Parathyroid adenoma (tissue), 2 donors: ENCODE data around the gene CADPS2.
A peak's percentile ranks its signal among the peaks of the same experiment; 100 is the strongest.

ENCODE experiments used
- H2AFZ ChIP-seq: fragments of 300-600 bp; sonication (generic); one replicate; pipeline ENCODE4 v1.7.0; 2017; ENCODE audit warnings: antibody characterized with exemption, mild to moderate bottlenecking
- H3K27ac ChIP-seq: fragments of 300-600 bp; sonication (generic); one replicate; pipeline ENCODE4 v1.7.0; 2017
- H3K27me3 ChIP-seq: fragments of 300-600 bp; sonication (generic); one replicate; pipeline ENCODE4 v1.7.0; 2017; ENCODE audit warnings: low read length; ENCODE audit not compliant: control insufficient read depth, insufficient read depth
- H3K36me3 ChIP-seq: fragments of 300-600 bp; sonication (generic); one replicate; pipeline ENCODE4 v1.7.0; 2017; ENCODE audit warnings: low read length; ENCODE audit not compliant: control insufficient read depth, insufficient read depth
- H3K4me1 ChIP-seq: fragments of 300-600 bp; sonication (generic); one replicate; pipeline ENCODE4 v1.7.0; 2017; ENCODE audit warnings: control low read depth
- H3K4me2 ChIP-seq: fragments of 300-600 bp; sonication (generic); one replicate; pipeline ENCODE4 v1.7.0; 2017; ENCODE audit warnings: low read length
- H3K4me3 ChIP-seq: fragments of 300-600 bp; sonication (generic); one replicate; pipeline ENCODE4 v1.7.0; 2017; ENCODE audit warnings: low read depth, low read length
- H3K79me2 ChIP-seq: fragments of 300-600 bp; sonication (generic); one replicate; pipeline ENCODE4 v1.7.0; 2017; ENCODE audit warnings: control low read depth
- H3K9ac ChIP-seq: fragments of 300-600 bp; sonication (generic); one replicate; pipeline ENCODE4 v1.7.0; 2017; ENCODE audit warnings: mild to moderate bottlenecking
- H3K9me3 ChIP-seq: fragments of 300-600 bp; sonication (generic); one replicate; pipeline ENCODE4 v1.7.0; 2017; ENCODE audit warnings: low read length; ENCODE audit not compliant: control insufficient read depth
- CTCF ChIP-seq: fragments of 300-600 bp; sonication (generic); IDR thresholded peaks from one replicate; pipeline ENCODE4 v1.7.0; 2017; ENCODE audit warnings: antibody characterized with exemption, mild to moderate bottlenecking
- donor health status: primary hyperparathyroidism.

The CADPS2 gene

GRCh38 chr7:122887848-122888247 lies 1.6 kb upstream of the CADPS2 start:
- Histone ChIP-seq H3K4me1 (no peaks in the 10 kb centered on the region), H3K79me2 (no peaks in the 10 kb centered on the region), H2AFZ (no peak overlapping the region), H3K9ac (no peak overlapping the region), H3K27ac (no peak overlapping the region), H3K27me3 (no peaks in the 10 kb centered on the region), H3K4me2 (no peak overlapping the region), H3K36me3 (no peaks in the 10 kb centered on the region), H3K4me3 (no peak overlapping the region), H3K9me3 (no peaks in the 10 kb centered on the region)
- no peak for TF ChIP-seq CTCF

GRCh38 chr7:122887198-122887597 lies 938 bp upstream of the CADPS2 start:
- no peak overlapping the region for H3K27ac ChIP-seq
- H3K4me1 ChIP-seq = no peaks in the 10 kb centered on the region
- no peak overlapping the region for H3K9ac ChIP-seq
- no peak for TF ChIP-seq CTCF
- no peaks in the 10 kb centered on the region for H3K27me3 ChIP-seq
- H3K9me3 ChIP-seq = no peaks in the 10 kb centered on the region
- H3K4me3 ChIP-seq = peak overlapping the region; percentile 65
- peak overlapping the region; percentile 65 for H2AFZ ChIP-seq
- H3K79me2 ChIP-seq = no peaks in the 10 kb centered on the region
- peak overlapping the region; percentile 92 for H3K4me2 ChIP-seq
- no peaks in the 10 kb centered on the region for H3K36me3 ChIP-seq

GRCh38 chr7:122885583-122886356 lies 490 bp downstream of the CADPS2 start:
- Histone ChIP-seq H3K79me2 (no peaks in the 10 kb centered on the region), H3K9me3 (no peaks in the 10 kb centered on the region), H3K27me3 (no peaks in the 10 kb centered on the region), H3K36me3 (no peaks in the 10 kb centered on the region), H3K9ac (no peak overlapping the region), H3K4me3 (peak overlapping the region; percentile 65), H3K27ac (peak overlapping the region; percentile 29), H3K4me2 (peak overlapping the region; percentile 92), H2AFZ (peak overlapping the region; percentile 65), H3K4me1 (no peaks in the 10 kb centered on the region)
- TF ChIP-seq CTCF = no peak

- H3K4me2 ChIP-seq = no peak overlapping the region
- H3K9ac ChIP-seq = no peak overlapping the region
- TF ChIP-seq CTCF = no peak
- H2AFZ ChIP-seq = no peak overlapping the region
- H3K9me3 ChIP-seq = no peaks in the 10 kb centered on the region
- no peaks in the 10 kb centered on the region for H3K36me3 ChIP-seq
- no peaks in the 10 kb centered on the region for H3K4me1 ChIP-seq
- H3K4me3 ChIP-seq = no peak overlapping the region
- H3K27ac ChIP-seq = no peak overlapping the region
- H3K27me3 ChIP-seq = no peaks in the 10 kb centered on the region
- H3K79me2 ChIP-seq = no peaks in the 10 kb centered on the region
Measured at GRCh38 chr7:122884186-122884585, 2.1 kb downstream of the CADPS2 start.
